Activated CD4-positive, alpha-beta T cell treated with anti-CD3 and anti-CD28 coated beads for 48 hours (primary cell): Measurements from ENCODE around the gene KRT83.
"Not testable (repeated sequence)": the region's sequence is repeated elsewhere in the genome, so short reads cannot be mapped to it uniquely, and the experiment has no call there.

Experiments
- DNase-seq: peaks from one replicate; pipeline ENCODE4 v3.0.0-alpha.2; 2020

The KRT83 gene

GRCh38 chr12:52352951-52353350 is 31.8 kb upstream of the KRT83 start:
- no peak for DNase-seq

- DNase-seq: peak; percentile 26
Measured at GRCh38 chr12:52351196-52352059, 30.2 kb upstream of the KRT83 start.

GRCh38 chr12:52350786-52351185 is 29.6 kb upstream of the KRT83 start:
- no peak for DNase-seq

- no peak for DNase-seq
Measured at GRCh38 chr12:52350021-52350620, 28.9 kb upstream of the KRT83 start.

- DNase-seq: no peak
Measured at GRCh38 chr12:52349196-52349595, 28.0 kb upstream of the KRT83 start.

- DNase-seq: no peak
Measured at GRCh38 chr12:52347551-52348510, 26.6 kb upstream of the KRT83 start.

- DNase-seq: no peak
Measured at GRCh38 chr12:52347016-52347415, 25.8 kb upstream of the KRT83 start.

- DNase-seq: no peak
Measured at GRCh38 chr12:52346593-52346992, 25.4 kb upstream of the KRT83 start.

- DNase-seq: not testable (repeated sequence)
Measured at GRCh38 chr12:52345041-52345440, 23.8 kb upstream of the KRT83 start.

- DNase-seq: no peak
Measured at GRCh38 chr12:52344111-52344510, 22.9 kb upstream of the KRT83 start.

GRCh38 chr12:52343550-52343949 is 22.4 kb upstream of the KRT83 start:
- no peak for DNase-seq

- DNase-seq: no peak
Measured at GRCh38 chr12:52342781-52343490, 21.7 kb upstream of the KRT83 start.

GRCh38 chr12:52341066-52341580 is 19.9 kb upstream of the KRT83 start:
- no peak for DNase-seq

GRCh38 chr12:52338241-52338960 is 17.2 kb upstream of the KRT83 start:
- no peak for DNase-seq

- DNase-seq: no peak
Measured at GRCh38 chr12:52337054-52337453, 15.9 kb upstream of the KRT83 start.

GRCh38 chr12:52336641-52337040 is 15.4 kb upstream of the KRT83 start:
- DNase-seq: no peak

GRCh38 chr12:52335598-52336262 is 14.5 kb upstream of the KRT83 start:
- DNase-seq: no peak

- DNase-seq: no peak
Measured at GRCh38 chr12:52334185-52334584, 13.0 kb upstream of the KRT83 start.

GRCh38 chr12:52333321-52333720 is 12.1 kb upstream of the KRT83 start:
- no peak for DNase-seq

- no peak for DNase-seq
Measured at GRCh38 chr12:52332381-52332780, 11.2 kb upstream of the KRT83 start.

GRCh38 chr12:52331833-52332232 is 10.6 kb upstream of the KRT83 start:
- no peak for DNase-seq
